Measurements from ENCODE around the gene MACROD1. TPM values are rescaled to one million over a fixed set of nuclear protein-coding genes. Genes with fewer than 3 reads are reported as not detected.
A peak's percentile ranks its signal among the peaks of the same experiment; 100 is the strongest.

Gene MACROD1
- total and polyA plus RNA-seq, 5 donors from 2014 or later, result 5.3 to 12.7 (median 6.5) TPM

DNA sequence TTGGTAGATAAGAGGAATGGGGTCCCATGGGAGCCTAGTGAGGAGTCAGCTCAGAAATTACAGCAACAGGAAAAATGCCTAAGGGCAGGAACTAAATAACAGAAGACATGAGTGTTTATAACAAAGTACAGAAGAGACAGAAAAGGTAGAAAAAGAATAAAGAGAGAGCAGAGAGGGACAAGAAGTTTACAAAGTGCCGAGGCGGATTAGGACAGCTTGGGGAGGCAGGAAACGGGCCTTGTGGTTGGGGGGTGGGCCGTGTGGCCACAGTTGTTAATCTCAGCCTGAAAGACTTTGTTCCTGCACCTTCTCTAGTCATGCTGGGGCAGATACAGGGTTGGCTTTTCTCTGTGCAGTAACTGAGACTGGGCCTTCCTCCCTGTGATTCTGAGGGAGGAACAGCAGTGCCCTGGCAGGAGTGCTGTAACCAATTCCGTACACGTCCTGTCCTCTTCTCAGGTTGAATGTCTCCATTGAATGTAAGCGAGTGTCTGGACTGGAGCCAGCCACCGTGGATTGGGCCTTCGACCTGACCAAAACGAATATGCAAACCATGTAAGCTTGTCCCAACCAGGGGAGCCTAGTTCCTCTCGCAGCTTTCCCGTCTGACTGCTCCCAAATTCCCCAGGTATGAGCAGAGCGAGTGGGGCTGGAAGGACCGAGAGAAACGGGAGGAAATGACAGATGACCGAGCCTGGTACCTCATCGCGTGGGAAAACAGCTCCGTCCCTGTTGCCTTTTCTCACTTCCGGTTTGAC lies 214.0 kb downstream of the MACROD1 start:
- H3K36me3 ChIP-seq (ENCODE audit: control insufficient read depth, insufficient read depth, low read length), result peaks cover 24% of the 10 kb centered on the region
- DNase-seq, result peak in 1 of 3 donors; percentile 76
- peaks cover 25% of the 10 kb centered on the region for H3K36me3 Mint-ChIP-seq
- H3K27ac Mint-ChIP-seq, result peak overlapping the region; percentile 83 to 97 (median 87)
- H3K27me3 Mint-ChIP-seq, result no peaks in the 10 kb centered on the region
- H3K9me3 ChIP-seq (ENCODE audit: control insufficient read depth in 2 of 2, low read length in 2 of 2), result no peaks in the 10 kb centered on the region
- peak overlapping the region in 2 of 4 donors; percentile 16 to 31 for H3K4me3 Mint-ChIP-seq
- H3K9me3 Mint-ChIP-seq, result no peaks in the 10 kb centered on the region
- H3K27ac ChIP-seq (ENCODE audit: insufficient read depth, low read length, poor library complexity, severe bottlenecking), result peak overlapping the region; percentile 42
- H3K27me3 ChIP-seq (ENCODE audit: control insufficient read depth, insufficient read depth, low read length), result no peaks in the 10 kb centered on the region
- peak; percentile 65 to 72 for ATAC-seq (ENCODE audit: low read depth in 2 of 2)
- H3K4me3 ChIP-seq (ENCODE audit: low read depth, low read length), result peak overlapping the region; percentile 40
- peaks cover 7 to 26% (median 19%) of the 10 kb centered on the region in 4 donors for H3K4me1 Mint-ChIP-seq
- H3K4me1 ChIP-seq (ENCODE audit: control insufficient read depth, insufficient read depth, low read length, poor library complexity, severe bottlenecking), result peaks cover 15% of the 10 kb centered on the region

Other genes with a start within 250 kb of the MACROD1 start
- gene RCOR2, start 248.9 kb downstream of the MACROD1 start, total RNA-seq, result not detected
- not detected for gene RCOR2, start 248.9 kb downstream of the MACROD1 start, polyA plus RNA-seq
- 18.7 TPM for gene NAA40, start 227.1 kb downstream of the MACROD1 start, total RNA-seq
- 1 to 10 TPM; 7.4 to 7.6 (median 7.5) TPM for gene NAA40, start 227.1 kb downstream of the MACROD1 start, polyA plus RNA-seq
- 124 TPM for gene COX8A, start 191.5 kb downstream of the MACROD1 start, total RNA-seq
- 100 to 1,000 TPM; 426 to 582 (median 526) TPM for gene COX8A, start 191.5 kb downstream of the MACROD1 start, polyA plus RNA-seq
- gene OTUB1, start 179.7 kb downstream of the MACROD1 start, total RNA-seq, result 78.6 TPM
- gene OTUB1, start 179.7 kb downstream of the MACROD1 start, polyA plus RNA-seq, result 100 to 1,000 TPM; 156 to 216 (median 166) TPM
- gene FLRT1, start 130.2 kb downstream of the MACROD1 start, total RNA-seq, result not detected
- gene FLRT1, start 130.2 kb downstream of the MACROD1 start, polyA plus RNA-seq, result under 1 TPM in 1 of 4 donors, not detected in 3; 0.21 TPM
- 57.8 TPM for gene STIP1, start 20.1 kb upstream of the MACROD1 start, total RNA-seq
- gene STIP1, start 20.1 kb upstream of the MACROD1 start, polyA plus RNA-seq, result 10 to 100 TPM; 62.8 to 72.3 (median 64.8) TPM
- gene FERMT3, start 40.6 kb upstream of the MACROD1 start, total RNA-seq, result 156 TPM
- 100 to 1,000 TPM; 151 to 183 (median 175) TPM for gene FERMT3, start 40.6 kb upstream of the MACROD1 start, polyA plus RNA-seq
- gene TRPT1, start 60.1 kb upstream of the MACROD1 start, total RNA-seq, result 14.6 TPM
- 10 to 100 TPM; 33.2 to 37.0 (median 35.3) TPM for gene TRPT1, start 60.1 kb upstream of the MACROD1 start, polyA plus RNA-seq
- gene NUDT22, start 60.2 kb upstream of the MACROD1 start, total RNA-seq, result 43.1 TPM
- 10 to 100 TPM; 35.8 to 46.9 (median 40.7) TPM for gene NUDT22, start 60.2 kb upstream of the MACROD1 start, polyA plus RNA-seq
- gene DNAJC4, start 64.4 kb upstream of the MACROD1 start, total RNA-seq, result 41.9 TPM
- gene DNAJC4, start 64.4 kb upstream of the MACROD1 start, polyA plus RNA-seq, result 10 to 100 TPM; 18.1 to 22.8 (median 20.4) TPM
- 19.6 TPM for gene VEGFB, start 68.5 kb upstream of the MACROD1 start, total RNA-seq
- 1 to 10 TPM; 6.5 to 8.6 (median 8.0) TPM for gene VEGFB, start 68.5 kb upstream of the MACROD1 start, polyA plus RNA-seq
- 21.1 TPM for gene FKBP2, start 75.0 kb upstream of the MACROD1 start, total RNA-seq
- 10 to 100 TPM; 36.8 to 47.8 (median 43.2) TPM for gene FKBP2, start 75.0 kb upstream of the MACROD1 start, polyA plus RNA-seq
- gene PPP1R14B, start 80.8 kb upstream of the MACROD1 start, total RNA-seq, result 22.4 TPM
- gene PPP1R14B, start 80.8 kb upstream of the MACROD1 start, polyA plus RNA-seq, result 10 to 100 TPM; 23.0 to 37.6 (median 29.4) TPM
- 3.6 TPM for gene PLCB3, start 85.4 kb upstream of the MACROD1 start, total RNA-seq
- under 1 TPM; 0.10 to 0.40 (median 0.25) TPM for gene PLCB3, start 85.4 kb upstream of the MACROD1 start, polyA plus RNA-seq
- gene BAD, start 118.6 kb upstream of the MACROD1 start, total RNA-seq, result 25.7 TPM
- 10 to 100 TPM; 39.9 to 50.4 (median 46.3) TPM for gene BAD, start 118.6 kb upstream of the MACROD1 start, polyA plus RNA-seq
- 26.0 TPM for gene GPR137, start 119.7 kb upstream of the MACROD1 start, total RNA-seq
- gene GPR137, start 119.7 kb upstream of the MACROD1 start, polyA plus RNA-seq, result 1 to 10 TPM; 4.1 to 8.1 (median 5.8) TPM
- not detected for gene KCNK4, start 125.2 kb upstream of the MACROD1 start, total RNA-seq
- gene KCNK4, start 125.2 kb upstream of the MACROD1 start, polyA plus RNA-seq, result not detected
- not detected for gene CATSPERZ, start 134.2 kb upstream of the MACROD1 start, total RNA-seq
- gene CATSPERZ, start 134.2 kb upstream of the MACROD1 start, polyA plus RNA-seq, result not detected
- 28.6 TPM for gene ESRRA, start 139.4 kb upstream of the MACROD1 start, total RNA-seq
- 1 to 10 TPM; 6.0 to 7.4 (median 6.4) TPM for gene ESRRA, start 139.4 kb upstream of the MACROD1 start, polyA plus RNA-seq
- 95.6 TPM for gene TRMT112, start 151.4 kb upstream of the MACROD1 start, total RNA-seq
- 100 to 1,000 TPM; 418 to 512 (median 480) TPM for gene TRMT112, start 151.4 kb upstream of the MACROD1 start, polyA plus RNA-seq
- 40.1 TPM for gene PRDX5, start 152.0 kb upstream of the MACROD1 start, total RNA-seq
- gene PRDX5, start 152.0 kb upstream of the MACROD1 start, polyA plus RNA-seq, result 100 to 1,000 TPM; 170 to 217 (median 187) TPM
- 144 TPM for gene CCDC88B, start 174.1 kb upstream of the MACROD1 start, total RNA-seq
- gene CCDC88B, start 174.1 kb upstream of the MACROD1 start, polyA plus RNA-seq, result 10 to 100 TPM in 2 of 4 donors, 1 to 10 TPM in 2; 7.4 to 11.7 (median 9.7) TPM
- gene RPS6KA4, start 193.0 kb upstream of the MACROD1 start, total RNA-seq, result 32.7 TPM
- gene RPS6KA4, start 193.0 kb upstream of the MACROD1 start, polyA plus RNA-seq, result 10 to 100 TPM in 2 of 4 donors, 1 to 10 TPM in 2; 6.3 to 14.6 (median 11.1) TPM

All from CD4-positive, CD25-positive, alpha-beta regulatory T cell (primary cell).